Activated CD4-positive, CD25-positive, alpha-beta regulatory T cell (primary cell): ENCODE measurements around the gene PARVB.

Experiments
- DNase-seq, 4 experiments: peaks; one replicate each; lab custom pipeline; 2025; lab: John Stamatoyannopoulos, UW

Gene PARVB

DNA sequence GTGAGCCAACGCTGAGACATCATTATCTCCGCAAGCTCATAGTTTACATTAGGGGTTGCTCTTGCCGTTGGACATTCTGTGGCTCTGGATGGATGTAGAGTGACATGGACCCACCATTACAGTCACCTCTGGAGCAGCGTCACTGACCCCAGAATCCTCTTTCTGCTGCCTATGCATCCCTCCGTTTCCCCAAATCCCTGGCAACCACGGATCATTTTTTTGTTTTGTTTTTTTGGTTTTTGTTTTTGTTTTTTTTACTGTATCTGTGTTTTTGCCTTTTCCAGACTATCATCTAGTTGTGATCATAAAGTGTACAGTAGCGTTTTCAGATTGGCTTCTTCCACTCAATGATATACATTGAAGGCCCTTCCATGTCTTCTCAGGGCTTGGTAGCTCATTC is 4.0 kb downstream of the PARVB start:
- DNase-seq: no peak

DNA sequence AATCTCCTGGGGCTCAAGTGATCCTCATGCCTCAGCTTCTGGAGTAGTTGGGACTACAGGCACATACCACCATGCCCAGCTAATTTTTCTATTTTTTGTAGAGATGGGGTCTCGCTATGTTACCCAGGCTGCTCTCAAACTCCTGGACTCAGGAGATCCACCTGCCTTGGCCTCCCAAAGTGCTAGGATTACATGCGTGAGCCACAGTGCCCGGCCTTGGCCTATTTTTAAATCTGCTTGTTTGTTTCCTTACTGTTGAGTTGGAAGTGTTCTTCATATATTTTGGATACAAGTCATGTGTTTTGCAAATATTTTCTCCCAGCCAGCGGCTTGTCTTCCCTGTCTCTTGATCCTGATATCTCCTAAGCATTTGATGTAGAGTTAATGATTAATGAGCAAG is 5.0 kb downstream of the PARVB start:
- DNase-seq: no peak

- no peak for DNase-seq
Measured at GRCh38 chr22:44030051-44030701, 6.1 kb downstream of the PARVB start.

DNA sequence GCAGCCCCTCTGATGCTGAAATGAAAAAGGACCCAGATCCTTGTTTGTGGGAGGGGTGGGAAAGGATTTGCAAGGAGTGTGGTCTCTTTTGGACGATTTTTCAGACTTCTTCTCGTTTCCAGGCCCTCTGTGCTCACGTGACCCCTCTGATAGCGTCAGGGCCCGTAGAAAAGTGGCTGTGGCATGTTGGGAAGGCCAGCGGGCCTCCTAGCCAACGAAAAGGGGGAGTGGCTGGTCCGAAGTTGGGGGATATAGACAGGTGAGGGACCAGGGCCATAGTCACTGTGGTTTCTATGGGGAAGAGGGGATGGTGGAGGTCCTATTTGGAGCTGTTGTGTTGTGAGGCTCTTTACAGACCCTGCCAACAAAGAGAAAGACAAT is 6.6 kb downstream of the PARVB start:
- no peak for DNase-seq

DNA sequence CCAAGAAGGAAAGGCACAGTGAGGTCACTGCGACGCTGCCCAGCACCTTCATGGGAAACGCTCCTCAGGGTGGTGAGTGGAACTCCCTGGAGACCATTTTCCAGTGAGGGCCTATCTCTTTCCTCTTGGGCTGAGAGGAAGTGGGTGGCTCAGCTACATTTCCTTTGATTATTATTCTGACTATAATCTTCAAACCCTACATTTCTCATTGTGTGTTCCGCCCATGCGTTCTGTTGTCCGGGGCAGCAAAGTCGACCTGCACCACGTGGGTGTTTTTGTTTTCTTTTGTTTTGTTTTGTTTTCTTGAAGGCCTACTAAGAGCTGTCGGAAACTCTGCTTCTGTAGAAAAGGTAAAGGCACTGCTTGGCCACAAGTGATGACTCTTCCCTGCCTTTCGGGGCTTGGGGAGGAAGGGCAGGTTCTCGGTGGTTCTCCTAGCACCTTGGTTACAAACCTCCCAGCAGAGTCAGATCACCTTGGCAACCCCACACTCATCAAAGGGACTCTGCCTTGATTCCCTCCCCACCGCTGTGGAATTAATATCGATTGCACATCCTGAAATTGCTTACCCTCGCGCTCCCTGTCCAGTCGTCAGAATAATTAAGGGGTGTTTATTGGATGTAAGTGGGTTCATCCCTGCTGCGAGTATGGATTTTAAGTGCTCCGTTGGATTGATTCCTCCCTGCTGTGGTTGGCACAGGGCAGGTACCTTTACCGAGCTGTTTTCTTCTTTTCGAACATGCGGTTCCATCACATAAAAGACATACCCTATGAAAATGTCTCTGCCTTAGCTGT is 7.3 kb downstream of the PARVB start:
- DNase-seq: no peak

- DNase-seq: no peak
Measured at GRCh38 chr22:44032126-44032730, 8.1 kb downstream of the PARVB start.

- DNase-seq: no peak
Measured at GRCh38 chr22:44033287-44033686, 9.2 kb downstream of the PARVB start.

DNA sequence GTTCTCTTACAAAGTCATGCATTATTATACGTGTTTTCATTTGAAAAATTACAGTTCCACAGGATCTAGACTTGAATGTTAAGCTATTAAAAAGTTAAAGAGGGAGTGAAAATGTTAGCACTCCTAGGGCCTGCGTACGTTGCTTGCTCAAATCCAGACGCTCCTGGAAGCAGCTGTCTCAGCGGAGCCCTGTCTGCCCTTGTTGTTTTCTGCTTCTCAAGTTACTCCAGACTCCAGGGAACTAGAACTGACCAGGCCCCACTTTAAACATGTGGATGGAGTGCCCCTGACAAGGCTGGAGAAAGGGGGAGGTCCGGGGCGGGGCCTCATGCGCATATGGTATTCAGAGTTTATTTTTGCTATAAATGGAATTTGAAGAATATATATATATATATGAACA is 9.6 kb downstream of the PARVB start:
- no peak for DNase-seq

DNA sequence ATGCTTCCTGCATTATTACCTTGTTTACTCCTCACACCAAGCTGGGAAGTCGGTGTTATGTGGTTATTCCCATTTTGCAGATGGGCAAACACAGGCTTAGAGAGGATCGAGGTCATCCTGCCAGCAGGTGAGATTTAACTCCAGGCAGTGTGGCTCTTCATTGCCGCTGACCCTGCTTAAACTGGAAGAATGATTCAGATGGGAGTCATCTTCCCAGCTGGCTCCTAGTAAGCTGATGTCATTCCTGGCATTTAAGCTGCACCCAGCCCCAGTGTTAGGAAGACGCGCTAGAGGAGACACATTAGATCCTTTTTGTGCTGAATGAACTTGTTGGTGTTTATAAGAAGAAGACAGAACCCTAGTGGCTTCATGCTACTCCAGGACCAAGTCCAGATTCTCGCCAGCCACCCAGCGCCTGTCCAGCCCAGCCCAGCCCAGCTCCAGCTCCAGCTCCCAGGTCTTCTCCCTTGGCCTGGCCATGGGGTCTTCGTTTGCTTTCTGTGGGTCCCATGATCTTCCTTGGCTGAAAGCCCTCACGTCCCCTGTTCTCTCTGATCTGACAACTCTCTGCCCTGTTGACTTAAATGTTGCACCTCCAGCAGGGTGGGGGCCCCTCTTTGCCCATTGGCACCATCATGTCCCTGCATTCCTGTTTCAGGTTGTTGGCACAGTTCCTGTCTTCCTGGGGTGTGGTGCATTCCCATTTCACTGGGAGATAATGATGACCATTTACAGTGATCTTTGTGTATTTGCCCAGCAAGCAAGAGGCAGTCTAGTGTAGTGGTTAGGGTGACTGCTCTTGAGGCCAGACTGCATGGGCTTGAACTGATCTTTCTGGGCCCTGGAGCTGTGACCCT is 13.6 kb downstream of the PARVB start:
- no peak for DNase-seq

DNA sequence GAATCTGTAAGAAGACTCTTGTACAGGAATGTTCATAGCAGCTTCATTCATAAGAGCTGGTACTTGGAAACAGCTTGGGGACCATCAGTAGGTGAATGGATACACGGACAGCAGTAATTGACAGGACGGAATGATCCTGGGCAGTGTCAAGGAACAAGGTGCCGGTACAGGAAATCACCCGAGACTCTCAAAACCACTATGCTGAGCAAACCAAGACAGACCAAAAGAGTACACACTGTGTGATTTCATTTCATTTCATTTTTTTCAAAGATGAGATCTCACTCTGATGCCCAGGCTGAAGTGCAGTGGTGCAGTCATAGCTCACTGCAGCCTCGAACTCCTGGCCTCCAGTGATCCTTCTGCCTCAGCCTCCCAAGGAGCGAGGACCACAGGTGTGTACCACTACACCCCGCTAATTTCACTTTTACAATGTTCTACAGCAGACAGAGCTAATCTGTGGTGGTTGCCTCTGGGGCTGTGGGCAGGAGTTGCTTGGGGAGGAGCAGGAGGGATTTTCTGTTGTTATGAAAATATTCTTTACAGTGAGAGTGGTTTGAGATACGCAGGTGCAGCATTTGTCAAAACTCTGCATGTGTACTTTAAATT is 15.6 kb downstream of the PARVB start:
- DNase-seq: no peak

DNA sequence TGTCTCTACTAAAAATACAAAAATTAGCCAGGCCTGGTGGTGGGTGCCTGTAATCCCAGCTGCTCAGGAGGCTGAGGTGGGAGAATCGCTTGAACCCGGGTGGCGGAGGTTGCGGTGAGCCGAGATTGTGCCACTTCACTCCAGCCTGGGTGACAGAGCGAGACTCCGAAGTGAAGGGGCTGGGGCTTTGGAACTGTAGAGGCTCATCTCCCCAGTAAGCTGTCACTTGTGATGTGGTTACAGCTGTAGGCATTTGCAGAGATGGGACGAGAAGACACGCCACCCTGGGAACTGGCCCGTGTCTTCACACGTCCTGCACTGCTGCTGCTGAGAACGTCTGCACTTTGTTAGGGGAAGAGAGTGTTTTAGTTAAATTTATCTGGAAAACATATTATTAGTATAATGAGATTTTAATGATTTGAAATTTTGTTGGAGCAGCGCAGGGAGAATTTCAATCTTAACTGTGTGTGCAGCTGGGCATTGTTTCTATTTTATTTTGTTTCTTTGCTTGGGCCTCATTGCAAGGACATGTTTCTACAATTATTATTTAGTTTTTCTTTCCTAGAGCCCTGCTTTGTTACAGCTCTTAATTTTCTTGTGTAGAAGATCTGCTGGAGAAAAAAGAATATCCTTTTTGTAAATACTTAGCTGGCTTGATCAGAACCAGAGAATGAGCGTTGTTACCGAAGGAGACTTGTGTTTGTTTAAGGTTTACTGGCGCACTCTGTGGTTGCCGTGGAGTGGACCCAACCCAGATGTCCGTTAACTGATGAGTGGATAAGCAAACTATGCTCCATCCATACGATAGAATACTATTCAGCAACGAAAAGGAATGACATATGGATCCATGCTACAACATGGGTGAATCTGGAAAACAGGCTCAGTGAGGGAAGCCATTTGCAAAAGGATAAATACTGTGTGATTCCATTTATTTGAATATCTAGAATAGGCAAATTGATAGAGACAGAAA is 18.4 kb downstream of the PARVB start:
- DNase-seq: no peak

- DNase-seq: no peak
Measured at GRCh38 chr22:44045145-44045544, 21.0 kb downstream of the PARVB start.

DNA sequence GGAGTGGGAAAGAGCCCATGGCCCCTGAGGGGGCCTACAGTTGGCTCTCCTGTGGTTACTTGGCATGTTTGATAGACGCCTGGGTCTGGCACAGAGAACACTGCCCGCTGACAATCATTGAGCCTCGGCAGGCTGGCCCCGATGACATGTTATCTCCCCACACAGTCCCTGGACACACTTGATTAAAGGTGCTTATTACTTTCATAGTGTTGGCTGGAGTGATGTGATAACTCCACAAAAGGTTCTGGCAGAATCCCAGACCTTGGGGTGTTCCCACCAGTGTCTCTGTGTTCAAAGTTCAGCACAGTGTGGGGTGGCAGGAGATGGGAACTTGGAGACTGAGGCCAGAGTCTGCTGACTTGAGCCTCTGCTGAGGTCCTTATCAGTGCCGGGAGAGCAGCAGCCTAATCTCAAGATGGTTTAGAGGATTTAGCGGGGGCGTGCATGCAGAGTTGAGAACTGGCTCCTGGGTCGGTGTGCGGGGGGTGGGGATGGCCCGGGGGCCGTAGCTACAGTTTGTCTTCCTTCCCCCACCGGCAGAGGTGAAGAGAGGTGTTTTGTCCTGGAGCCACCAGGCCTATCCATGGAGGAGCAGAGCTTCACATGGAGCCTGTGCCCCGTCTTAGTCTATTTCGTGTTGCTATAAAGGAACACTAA is 22.5 kb downstream of the PARVB start:
- no peak for DNase-seq

- no peak for DNase-seq
Measured at GRCh38 chr22:44047891-44048301, 23.8 kb downstream of the PARVB start.

DNA sequence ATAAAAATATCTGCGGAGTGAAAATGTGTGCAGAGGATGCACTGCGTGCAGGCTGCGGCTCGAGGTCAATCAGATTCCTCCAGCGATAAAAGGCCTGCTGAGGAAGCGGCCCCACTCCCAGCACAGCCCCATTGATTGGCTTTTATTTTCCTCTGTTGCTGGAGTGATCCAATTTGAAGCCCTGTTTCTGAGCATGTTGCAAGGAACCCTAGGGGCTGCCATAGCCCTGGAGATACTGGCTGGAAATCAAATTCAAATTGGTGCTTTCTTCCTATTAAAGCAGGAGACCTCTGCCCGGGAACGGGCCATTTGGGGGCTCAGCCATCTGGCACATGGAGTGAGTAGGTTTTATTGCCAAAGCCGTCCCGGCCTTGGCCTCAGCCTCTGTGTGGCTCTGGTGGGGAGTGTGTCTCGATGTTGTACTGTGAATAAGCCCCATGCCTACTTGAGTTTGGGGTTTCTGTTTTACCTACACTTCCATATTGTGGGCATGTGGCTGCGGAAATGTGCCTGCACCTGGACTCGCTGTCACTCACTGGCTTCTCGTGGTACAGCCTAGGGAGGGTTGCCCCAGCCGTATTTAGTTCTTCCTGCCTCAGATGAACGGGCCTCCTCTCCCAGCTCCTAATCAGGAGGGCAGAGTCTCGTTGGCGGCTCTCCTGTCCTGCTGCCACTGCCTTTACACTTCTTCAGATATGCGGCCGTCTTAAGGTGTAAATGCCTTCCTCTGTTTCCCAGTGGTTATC is 25.6 kb downstream of the PARVB start:
- DNase-seq: no peak

DNA sequence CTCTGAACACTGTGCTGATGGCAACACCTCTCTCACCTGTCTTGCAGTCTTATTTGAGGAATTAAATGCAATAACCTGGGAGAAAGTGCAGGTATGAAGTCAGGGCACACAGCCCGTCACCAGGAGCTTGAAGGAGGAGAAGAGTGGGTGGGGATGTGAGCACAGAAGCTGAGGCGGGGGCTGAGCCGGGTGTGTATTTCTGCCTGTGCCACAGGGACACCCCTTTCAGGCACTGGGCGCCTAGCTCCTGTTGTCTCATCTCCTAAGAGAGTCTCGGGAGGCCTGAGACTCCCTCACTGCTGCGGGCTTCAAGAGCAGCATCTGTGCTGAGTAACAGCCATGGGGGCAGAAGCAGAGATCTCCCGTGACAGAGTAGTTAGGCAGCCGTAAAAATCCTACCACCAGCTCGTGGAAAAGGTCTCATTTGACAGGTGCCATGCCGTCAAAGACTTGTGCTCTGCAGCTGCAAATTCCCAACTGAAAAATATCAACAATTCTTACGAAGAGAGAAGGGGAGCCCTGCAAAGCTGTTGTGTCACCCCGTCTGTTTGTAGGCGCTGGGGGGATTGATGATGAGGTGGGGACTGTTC is 26.8 kb downstream of the PARVB start:
- no peak for DNase-seq

- no peak for DNase-seq
Measured at GRCh38 chr22:44051358-44051757, 27.3 kb downstream of the PARVB start.

GRCh38 chr22:44051961-44052360 is 27.9 kb downstream of the PARVB start:
- no peak for DNase-seq

- no peak for DNase-seq
Measured at GRCh38 chr22:44055805-44056204, 31.7 kb downstream of the PARVB start.
